Fibroblast of upper back skin (primary cell): ENCODE data around the gene GALNT15.
A peak's percentile ranks its signal among the peaks of the same experiment; 100 is the strongest.

Experiments
- DNase-seq: peaks from one replicate; pipeline ENCODE4 v3.0.0-alpha.2; 2013

Gene GALNT15

DNA sequence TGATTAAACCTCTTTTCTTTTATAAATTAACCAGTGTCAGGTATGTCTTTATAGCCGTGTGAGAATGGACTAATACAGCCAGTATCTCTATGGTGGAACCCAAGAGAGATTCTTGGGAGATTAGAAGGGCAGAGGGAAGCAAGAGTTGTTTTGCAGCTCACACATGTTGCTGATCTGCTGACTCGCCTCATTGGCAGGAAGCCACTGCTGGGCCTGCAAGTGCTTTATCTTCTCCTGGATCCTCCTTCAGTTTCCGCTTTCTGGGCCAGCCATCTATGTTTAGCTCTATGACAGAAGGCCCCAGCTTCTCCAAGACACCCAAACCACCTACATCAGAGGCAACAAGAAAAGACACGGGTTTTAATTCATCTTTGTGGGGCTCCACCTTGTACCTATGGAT, 23.4 kb upstream of the GALNT15 start:
- DNase-seq = peak; percentile 91

- no peak for DNase-seq
These were observed 6.3 kb upstream of the GALNT15 start for GRCh38 chr3:16168211-16168610.

DNA sequence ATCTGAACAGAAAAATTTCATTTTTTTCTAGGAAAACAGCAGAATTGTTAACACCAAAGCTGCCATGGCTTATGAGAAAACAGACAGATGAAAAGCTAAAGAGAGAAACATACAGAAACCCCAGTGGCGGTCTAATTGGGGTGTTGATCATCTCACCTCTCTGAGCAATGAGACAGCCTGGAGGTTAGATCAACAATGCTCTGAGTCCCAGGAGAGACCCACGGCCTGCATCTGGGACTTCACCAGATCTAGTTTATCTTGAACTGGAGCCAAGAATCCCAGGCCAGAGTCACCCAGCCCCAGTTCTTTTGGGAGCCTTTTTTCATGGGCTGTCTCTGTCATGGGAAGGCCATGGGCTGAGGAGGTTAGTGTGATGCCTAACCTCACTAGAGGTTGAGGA, 3.5 kb upstream of the GALNT15 start:
- DNase-seq = no peak

- no peak for DNase-seq
These were observed 2.7 kb upstream of the GALNT15 start for GRCh38 chr3:16171825-16172224.

- peak; percentile 58 for DNase-seq
These were observed 1.0 kb upstream of the GALNT15 start for GRCh38 chr3:16173283-16174025.

- peak; percentile 83 for DNase-seq
These were observed 489 bp upstream of the GALNT15 start for GRCh38 chr3:16174026-16174355.

DNA sequence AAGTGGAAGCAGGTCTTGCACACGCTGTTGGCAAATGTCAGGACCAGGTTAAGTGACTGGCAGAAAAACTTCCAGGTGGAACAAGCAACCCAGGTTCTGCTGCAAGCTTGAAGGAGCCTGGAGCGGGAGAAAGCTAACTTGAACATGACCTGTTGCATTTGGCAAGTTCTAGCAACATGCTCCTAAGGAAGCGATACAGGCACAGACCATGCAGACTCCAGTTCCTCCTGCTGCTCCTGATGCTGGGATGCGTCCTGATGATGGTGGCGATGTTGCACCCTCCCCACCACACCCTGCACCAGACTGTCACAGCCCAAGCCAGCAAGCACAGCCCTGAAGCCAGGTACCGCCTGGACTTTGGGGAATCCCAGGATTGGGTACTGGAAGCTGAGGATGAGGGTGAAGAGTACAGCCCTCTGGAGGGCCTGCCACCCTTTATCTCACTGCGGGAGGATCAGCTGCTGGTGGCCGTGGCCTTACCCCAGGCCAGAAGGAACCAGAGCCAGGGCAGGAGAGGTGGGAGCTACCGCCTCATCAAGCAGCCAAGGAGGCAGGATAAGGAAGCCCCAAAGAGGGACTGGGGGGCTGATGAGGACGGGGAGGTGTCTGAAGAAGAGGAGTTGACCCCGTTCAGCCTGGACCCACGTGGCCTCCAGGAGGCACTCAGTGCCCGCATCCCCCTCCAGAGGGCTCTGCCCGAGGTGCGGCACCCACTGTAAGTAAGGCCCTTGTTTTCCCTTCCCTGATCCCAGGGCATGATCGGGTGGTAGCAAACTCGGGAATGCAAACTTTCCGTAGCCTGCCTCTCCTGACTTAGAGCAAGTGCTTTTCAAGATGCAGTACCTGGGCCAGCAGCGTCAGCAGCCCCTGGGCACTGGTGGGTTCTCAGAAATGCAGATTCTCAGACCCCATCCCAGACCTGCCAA, 759 bp downstream of the GALNT15 start:
- DNase-seq = no peak

- DNase-seq = no peak
These were observed 2.0 kb downstream of the GALNT15 start for GRCh38 chr3:16176391-16177030.

DNA sequence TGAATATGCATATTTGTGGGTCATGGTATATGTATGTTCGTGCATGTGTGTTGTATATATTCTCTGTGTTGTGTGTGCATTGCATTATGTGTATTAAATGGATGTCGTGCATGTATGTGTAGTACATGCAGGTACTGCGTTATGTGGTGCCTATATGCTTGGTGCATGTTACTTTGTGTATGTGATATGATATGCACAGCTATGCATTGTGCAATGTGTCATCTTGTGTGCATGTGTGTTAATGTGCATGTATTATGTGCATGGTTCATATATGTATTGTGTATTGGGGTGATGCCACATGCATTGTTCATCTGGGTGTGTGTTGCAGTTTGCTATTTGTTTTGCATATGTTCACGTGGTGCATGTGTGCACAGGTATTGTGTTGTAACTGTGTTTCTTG, 2.9 kb downstream of the GALNT15 start:
- DNase-seq = no peak

GRCh38 chr3:16177962-16178627, 3.6 kb downstream of the GALNT15 start:
- DNase-seq = peak; percentile 92

GRCh38 chr3:16178628-16178988, 4.1 kb downstream of the GALNT15 start:
- DNase-seq = no peak

DNA sequence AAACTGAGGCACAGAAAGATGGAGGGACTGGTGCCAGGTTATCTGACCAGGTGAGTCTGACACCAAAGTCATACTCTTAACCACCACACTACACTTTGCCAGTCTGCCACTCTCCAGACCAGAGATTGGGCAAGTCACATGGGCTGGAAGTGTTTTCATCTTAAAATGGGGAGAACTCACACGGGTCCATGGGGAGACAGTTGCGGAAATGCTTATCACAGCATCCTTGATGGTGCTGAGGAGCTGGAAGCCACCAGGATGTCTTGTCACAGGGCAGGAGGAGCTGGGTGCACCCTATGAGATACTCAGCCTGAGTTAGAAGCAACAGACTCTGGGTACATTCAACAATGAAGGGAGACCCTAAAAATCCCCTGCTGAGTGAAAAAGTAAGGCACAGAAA, 4.8 kb downstream of the GALNT15 start:
- DNase-seq = no peak

DNA sequence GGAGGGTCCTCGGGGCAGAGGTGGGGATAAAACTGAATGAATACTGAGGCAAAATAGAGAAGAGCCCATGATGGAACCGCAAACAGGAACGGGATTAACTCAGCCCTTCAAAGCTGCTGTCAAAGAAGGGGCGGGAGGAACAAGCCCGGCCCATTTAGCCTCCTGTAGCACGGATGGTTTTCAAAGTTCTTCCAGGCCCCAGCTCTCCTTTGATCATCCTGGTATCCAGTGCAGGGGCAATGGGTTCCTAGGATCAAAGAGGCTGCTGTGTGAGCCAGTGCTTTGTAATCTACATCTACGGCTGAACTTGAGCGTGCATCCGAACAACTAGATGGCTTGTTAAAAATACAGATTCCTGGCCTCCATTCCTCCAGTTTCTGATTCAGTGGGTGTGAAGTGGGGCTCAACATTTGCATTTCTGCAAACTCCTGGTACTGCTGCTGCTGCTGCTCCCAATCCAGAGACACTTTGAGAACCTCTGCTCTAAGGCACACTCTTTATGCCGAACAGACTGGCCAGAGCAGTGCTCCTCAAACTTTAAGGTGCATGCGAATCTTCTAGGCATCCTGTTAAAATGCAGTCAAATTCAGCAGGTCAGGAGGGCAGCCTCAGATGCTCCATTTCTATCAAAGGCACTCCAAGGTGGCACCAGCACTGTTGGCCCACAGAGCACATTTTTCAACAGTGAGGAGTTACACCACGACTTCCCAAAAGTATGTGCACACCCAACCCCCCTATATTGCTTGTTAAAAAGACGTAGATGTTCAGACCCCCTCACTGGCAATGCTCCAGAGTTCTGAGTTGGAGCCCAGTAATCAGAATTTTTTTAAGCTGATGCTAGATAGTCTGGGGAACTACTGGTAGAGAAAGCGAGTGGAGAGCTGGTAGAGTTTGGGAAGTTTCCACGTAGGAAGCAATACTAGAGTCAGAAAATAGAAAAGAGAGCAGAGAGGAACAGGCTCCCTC, 5.6 kb downstream of the GALNT15 start:
- DNase-seq = peak; percentile 89

GRCh38 chr3:16180737-16181134, 6.3 kb downstream of the GALNT15 start:
- DNase-seq = no peak

DNA sequence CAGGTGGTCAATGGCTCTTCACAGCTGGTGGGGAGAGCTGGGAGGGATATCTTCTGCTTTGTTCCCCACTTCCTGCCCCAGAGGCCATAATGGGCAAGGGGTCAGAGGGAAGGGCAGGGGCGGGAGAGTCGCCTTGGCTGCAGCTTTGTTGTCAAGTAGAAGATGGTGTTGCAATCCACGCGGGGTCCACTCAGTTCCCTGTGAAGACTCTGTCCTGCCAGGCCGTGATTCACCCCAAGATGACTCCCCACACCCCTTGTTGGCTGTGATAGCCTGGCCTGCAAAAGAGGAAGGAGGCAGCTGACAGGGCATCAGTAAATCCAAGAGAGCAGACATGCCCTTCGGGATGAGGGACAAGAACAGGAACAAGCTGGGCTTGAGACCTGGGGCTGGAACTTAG, 6.9 kb downstream of the GALNT15 start:
- DNase-seq = no peak

- DNase-seq = peak; percentile 52
These were observed 7.7 kb downstream of the GALNT15 start for GRCh38 chr3:16182183-16182582.

GRCh38 chr3:16182612-16183011, 8.1 kb downstream of the GALNT15 start:
- DNase-seq = no peak

- no peak for DNase-seq
These were observed 8.6 kb downstream of the GALNT15 start for GRCh38 chr3:16183082-16183481.

GRCh38 chr3:16183601-16184270, 9.3 kb downstream of the GALNT15 start:
- DNase-seq = peak; percentile 93

- peak; percentile 95 for DNase-seq
These were observed 11.6 kb downstream of the GALNT15 start for GRCh38 chr3:16186086-16186485.

DNA sequence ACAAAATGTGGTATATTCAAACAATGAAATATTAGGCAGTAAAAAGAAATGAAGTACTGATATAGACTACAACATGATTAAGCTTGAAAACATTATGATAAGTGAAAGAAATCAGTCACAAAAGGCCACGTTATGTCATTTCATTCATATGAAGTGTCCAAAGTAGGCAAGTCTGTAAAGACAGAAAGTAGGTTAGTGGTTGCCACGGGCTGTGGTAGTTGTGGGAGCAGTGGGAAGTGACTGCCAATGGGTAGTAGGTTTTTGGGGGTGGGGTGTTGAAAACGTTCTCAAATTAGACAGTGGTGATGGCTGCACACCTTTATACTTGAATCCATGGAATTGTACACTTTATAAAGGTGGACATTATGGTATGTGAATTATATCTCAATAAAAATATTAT, 12.1 kb downstream of the GALNT15 start:
- DNase-seq = no peak
